DMS114 treated with DMSO at 0.1 percent for 48 hours (cell line): ENCODE measurements around the gene EXOSC6.
"Not testable (repeated sequence)": the region's sequence is repeated elsewhere in the genome, so short reads cannot be mapped to it uniquely, and the experiment has no call there.

ENCODE experiments used
- DNase-seq: peaks from one replicate; lab custom pipeline; 2025; ENCODE audit not compliant: unreplicated experiment; lab: John Stamatoyannopoulos, UW

Gene EXOSC6

GRCh38 chr16:70251629-70252354, at the start of gene EXOSC6:
Gene EXOSC6 (minus strand): TSS chr16:70251940. CDS start chr16:70251900, 40 bp downstream.
- peak; percentile 65 for DNase-seq

GRCh38 chr16:70301121-70301520, 49.4 kb upstream of the EXOSC6 start:
- no peak for DNase-seq

GRCh38 chr16:70298988-70299938, 47.5 kb upstream of the EXOSC6 start, which contains the start of gene DDX19B:
Gene DDX19B (plus strand): TSS chr16:70299186. CDS start chr16:70299298, 112 bp downstream.
- DNase-seq = peak; percentile 67

DNA sequence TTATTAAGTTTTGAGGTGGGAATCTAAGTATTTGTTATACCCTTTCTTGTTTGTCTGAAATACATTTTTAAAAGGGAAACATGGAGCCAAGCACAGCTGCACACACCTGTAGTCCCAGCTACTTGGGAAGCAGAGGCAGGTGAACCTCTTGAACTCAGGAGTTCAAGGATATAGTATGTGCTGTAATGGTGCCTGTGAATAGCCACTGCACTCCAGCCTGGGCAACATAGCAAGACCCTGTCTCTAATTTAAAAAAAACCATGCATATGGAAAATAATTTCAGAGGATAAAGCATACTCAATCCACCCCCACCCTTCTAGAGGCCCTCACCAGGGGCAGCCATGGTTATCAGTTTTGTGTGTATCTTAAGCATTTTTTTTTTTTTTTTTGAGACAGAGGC, 43.9 kb upstream of the EXOSC6 start:
- no peak for DNase-seq

- DNase-seq = no peak
Measured at GRCh38 chr16:70294385-70295025, 42.8 kb upstream of the EXOSC6 start.

GRCh38 chr16:70292148-70292547, 40.4 kb upstream of the EXOSC6 start:
- DNase-seq = not testable (repeated sequence)

GRCh38 chr16:70290949-70291519, 39.3 kb upstream of the EXOSC6 start:
- DNase-seq = no peak

- peak; percentile 99 for DNase-seq
Measured at GRCh38 chr16:70289229-70290094, 37.7 kb upstream of the EXOSC6 start, which contains the start of gene AARS1. Gene AARS1 (minus strand): TSS chr16:70289506. CDS start chr16:70282763, 6,743 bp downstream.

DNA sequence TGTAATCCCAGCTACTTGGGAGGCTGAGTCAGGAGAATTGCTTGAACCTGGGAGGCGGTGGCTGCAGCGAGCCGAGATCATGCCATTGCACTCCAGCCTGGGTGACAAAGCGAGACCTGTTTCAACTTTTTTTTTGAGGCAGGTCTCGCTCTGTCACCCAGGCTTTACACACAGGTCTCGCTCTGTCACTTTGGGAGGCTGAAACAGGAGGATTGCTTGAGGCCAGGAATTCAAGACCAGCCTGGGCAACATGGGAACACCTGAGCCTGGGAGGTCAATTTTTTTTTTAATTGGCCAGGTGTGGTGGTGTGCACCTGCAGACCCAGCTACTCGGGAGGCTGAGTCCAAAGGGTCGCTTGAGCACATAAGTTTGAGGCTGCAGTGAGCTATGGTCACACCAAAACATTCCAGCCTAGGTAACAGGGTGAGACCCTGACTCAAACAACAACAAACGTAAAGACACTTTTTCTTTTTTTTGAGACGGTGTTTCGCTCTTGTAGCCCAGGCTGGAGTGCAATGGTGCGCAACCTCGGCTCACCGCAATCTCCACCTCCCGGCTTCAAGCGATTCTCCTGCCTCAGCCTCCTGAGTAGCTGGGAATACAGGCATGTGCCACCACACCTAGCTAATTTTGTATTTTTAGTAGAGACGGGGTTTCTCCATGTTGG, 35.7 kb upstream of the EXOSC6 start:
- DNase-seq = not testable (repeated sequence)

DNA sequence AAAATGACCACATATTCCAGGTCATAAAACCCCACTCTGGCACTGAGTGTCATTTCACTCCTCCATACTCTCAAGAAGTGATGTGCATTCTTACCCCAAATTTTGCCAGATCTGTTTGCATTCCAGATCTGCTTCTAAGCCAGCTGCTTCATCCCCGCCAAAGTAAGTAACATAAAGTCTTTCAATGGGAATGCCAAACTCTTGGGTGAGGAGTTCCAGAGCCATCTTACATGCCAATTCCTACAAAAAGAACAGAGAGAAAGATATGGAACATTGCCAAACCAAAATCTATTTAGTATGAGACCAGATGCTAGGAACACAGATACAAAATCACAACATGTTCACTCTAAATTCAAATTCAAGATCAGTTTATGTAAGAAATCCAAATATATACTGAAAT, 24.7 kb upstream of the EXOSC6 start:
- DNase-seq = no peak

DNA sequence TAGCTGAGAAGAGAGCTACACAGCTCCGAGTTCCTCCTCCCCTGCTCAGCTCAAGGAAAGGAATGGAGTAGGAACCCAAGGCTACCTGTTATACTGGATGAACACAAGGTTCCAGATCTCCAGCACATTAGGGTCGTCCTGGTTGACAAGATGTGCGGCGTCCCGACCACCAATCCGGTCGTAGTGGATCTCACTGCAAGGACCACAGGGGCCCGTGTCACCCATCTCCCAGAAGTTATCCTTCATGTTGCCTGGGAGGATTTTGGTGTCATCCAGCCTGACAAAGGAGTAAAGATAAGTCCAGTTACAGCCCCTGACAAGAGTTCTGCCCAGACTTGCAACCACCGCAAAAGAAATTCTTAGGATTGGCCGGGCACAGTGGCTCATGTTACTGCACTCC, 20.0 kb upstream of the EXOSC6 start:
- DNase-seq = no peak

- DNase-seq = no peak
Measured at GRCh38 chr16:70270176-70270575, 18.4 kb upstream of the EXOSC6 start.

- DNase-seq = no peak
Measured at GRCh38 chr16:70269471-70269870, 17.7 kb upstream of the EXOSC6 start.

DNA sequence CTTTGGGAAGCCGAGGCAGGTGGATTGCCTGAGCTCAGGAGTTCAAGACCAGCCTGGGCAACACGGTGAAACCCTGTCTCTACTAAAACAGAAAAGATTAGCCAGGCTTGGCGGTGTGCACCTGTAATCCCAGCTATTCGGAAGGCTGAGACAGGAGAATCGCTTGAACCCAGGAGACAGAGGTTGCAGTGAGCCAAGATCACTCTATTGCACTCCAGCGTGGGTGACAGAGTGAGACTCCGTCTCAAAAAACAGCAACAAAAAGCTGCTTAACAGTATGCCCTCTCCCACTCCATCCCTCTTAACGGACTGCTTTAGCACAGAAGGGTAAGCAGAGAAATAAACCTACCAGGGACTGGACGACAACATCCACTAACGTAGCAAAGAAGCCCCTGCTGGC, 16.2 kb upstream of the EXOSC6 start:
- DNase-seq = not testable (repeated sequence)

GRCh38 chr16:70267516-70267915, 15.8 kb upstream of the EXOSC6 start:
- DNase-seq = peak; percentile 65

GRCh38 chr16:70259903-70260302, 8.2 kb upstream of the EXOSC6 start:
- not testable (repeated sequence) for DNase-seq

GRCh38 chr16:70258946-70259345, 7.2 kb upstream of the EXOSC6 start:
- no peak for DNase-seq

GRCh38 chr16:70258065-70258464, 6.3 kb upstream of the EXOSC6 start:
- DNase-seq = no peak

DNA sequence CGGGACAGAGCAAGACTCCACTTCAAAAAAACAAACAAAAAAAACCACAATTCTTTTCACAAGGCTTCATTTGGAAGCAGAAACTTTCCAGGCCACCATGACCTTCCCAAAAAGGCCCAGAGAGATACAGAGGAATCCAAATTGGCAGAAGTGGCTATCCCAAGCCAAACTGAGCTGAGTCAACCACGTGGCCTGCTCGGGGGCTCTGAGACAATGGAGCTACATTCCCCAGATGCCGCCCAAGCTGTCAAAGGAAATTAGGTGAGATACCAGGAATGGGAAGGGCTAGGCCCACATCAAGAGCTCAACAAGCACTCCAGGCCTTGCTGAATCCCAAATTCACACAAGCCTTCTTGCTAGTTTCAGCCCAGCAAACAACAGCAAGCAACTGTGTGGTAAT, 5.7 kb upstream of the EXOSC6 start:
- no peak for DNase-seq
